NCI-H2107 (cell line): ENCODE measurements around the gene RBMS3.

ENCODE experiments used
- DNase-seq: peaks from one replicate; lab custom pipeline; 2025; lab: John Stamatoyannopoulos, UW

Gene RBMS3

DNA sequence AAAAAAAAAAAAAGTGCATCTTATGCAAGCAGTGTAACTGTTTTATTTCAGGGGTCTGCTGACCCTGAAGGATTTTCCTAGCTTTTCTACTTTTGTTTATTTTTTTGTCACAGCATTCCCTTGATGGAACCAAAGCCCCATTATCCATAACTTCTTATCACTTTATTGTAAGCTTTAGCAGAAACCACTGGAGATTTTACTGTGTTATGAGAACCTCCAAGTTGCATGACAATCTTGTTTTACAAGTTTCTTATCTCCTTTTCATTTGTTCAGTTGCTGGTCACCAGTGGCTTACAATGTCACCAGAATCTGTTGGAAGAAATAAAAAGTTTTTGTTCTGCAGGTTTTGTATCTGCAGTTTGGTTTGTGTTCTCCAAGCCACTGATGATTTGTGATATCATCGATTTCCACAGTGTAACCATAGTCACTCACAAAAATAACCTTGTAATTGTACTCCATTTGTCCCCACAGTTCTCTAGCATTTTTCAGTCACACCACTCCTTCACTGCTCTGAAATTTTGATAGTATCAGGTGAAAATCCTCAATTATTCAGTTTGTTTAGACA is 660.0 kb downstream of the RBMS3 start:
- no peak for DNase-seq

DNA sequence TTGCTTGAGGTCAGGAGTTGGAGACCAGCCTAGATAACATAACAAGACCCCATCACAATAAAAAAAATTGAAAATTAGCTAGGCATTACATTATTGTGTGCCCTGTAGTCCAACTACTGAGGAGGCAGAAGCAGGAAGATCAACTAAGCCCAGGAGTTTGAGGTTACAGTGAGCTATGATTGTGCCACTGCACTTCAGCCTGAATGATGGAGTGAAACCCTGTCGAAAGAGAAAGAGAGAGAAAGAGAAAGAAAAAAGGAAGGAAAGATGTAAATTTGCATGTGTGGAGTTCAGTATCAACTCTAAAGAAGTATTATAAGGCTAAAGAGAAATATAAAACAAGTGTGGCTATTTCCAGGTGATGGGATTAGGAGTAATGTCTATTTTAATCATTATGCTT is 661.4 kb downstream of the RBMS3 start:
- DNase-seq = no peak

DNA sequence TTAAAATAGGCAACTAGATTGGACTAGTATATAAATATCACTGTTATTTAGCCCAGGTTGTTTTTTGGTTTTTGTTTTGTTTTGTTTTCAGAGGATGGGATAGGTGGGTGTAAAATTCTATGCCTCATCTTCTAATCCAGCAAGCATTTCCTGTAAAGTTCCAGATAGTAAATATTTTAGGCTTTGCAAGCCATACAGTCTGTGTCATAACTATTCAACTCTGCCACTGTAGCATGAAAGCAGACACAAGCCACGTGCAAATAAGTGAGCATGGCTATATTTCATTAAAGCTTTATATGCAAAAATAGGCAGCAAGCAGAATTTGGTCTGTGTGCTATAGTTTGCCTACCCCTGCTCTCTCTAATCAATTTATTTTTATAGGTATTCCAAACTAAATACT is 668.3 kb downstream of the RBMS3 start:
- DNase-seq = no peak

DNA sequence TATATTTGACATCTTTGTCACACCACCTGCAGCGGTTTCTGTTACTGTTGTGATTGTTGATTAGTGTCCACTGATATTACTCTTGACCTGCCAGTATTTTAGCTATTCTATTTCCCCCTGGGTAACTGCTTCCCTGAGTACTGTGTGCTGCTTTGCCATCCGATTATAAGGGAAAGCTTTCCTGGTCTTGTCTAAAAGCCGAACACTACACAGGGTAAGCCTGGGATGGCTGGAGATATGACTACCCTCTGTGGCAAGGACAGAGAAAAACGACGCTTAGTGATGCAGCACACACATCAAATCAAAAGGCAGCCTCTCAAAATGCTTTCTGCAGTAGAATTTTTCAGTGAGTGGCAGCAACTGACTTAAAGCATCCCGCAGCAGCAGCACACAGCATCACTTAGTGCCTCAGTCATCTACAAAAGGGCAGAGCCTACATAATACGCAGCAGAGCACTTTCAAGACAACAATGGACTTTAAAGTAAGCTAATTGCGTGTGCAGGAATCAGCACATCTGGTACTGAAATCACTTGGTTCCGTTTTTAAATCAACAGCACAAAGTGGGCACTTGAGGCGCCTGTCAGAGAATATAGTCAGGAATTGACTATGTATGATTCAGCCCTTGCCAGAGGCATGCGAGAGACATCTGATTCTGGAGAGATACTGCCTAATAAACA is 669.2 kb downstream of the RBMS3 start:
- no peak for DNase-seq

DNA sequence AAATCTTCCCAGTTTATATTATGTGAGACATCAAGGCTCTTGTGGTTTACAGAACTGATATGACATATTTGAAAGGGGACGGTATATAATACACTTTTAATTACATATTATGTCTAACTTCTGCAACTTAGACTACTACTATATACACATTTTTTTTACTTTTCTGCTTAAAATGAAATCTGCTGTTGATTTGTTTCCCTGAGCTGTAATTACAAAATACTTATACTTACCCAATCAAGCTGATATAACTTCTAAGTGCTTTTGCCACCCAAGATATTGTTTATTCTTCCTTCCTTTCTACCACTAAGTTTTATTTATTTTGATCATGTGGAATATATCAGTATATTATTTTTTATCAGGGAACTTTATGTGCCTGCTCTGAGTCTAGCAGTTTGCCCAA is 671.6 kb downstream of the RBMS3 start:
- DNase-seq = no peak

DNA sequence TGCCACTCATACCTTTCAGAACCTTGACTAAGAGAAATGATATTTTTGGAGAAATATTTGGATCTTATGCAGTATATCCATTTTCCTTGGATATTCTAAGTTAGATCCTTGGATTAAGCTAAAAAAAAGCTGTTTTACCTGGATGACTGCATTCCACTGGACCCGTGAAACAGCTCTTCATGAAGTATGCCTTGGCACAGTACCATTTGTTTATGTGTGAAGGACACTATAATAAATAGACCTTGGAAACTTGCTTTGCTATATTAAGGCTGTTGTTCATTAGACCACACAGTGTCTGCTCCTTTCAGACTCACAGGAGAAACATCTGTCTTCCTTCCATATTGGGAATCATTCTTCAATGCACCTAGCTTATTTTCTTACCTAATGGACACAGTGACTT is 674.5 kb downstream of the RBMS3 start:
- no peak for DNase-seq

DNA sequence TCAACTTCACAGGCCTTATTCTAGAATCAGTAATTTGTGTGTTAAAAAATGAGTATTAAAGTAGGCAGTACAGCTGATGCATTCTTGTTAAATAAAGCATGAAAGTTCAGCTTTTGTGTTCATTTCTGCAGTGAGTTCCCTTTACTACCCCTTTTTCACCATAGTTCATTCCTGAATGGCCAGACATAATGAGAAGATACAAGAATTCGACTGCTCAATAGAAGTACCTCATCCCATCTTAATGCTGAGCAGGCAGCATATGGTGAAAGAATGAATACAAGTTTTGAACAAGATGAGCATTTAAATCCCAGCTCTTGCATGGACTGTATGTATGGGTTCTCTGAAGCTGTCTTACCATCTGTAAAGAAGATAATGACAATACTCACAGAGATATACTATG is 677.9 kb downstream of the RBMS3 start:
- DNase-seq = no peak

DNA sequence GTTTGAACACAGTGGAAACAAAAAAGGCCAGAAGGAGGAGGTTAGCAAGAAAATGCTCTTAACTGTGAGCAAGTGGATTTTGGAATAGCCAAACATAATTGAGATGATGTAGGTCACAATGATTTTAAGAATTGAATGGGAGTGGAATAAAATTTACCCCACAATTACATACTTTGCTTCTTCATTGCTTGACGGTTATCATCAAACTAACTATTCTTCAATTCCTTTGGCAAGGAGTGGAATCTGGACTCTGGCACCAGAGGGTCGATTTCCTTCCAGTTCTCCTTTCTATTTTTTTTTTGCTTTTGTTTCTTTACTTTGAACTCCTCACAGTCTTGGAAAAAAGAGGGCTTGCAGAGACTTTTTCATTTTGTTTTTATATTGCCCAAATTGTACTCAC is 691.0 kb downstream of the RBMS3 start:
- no peak for DNase-seq

DNA sequence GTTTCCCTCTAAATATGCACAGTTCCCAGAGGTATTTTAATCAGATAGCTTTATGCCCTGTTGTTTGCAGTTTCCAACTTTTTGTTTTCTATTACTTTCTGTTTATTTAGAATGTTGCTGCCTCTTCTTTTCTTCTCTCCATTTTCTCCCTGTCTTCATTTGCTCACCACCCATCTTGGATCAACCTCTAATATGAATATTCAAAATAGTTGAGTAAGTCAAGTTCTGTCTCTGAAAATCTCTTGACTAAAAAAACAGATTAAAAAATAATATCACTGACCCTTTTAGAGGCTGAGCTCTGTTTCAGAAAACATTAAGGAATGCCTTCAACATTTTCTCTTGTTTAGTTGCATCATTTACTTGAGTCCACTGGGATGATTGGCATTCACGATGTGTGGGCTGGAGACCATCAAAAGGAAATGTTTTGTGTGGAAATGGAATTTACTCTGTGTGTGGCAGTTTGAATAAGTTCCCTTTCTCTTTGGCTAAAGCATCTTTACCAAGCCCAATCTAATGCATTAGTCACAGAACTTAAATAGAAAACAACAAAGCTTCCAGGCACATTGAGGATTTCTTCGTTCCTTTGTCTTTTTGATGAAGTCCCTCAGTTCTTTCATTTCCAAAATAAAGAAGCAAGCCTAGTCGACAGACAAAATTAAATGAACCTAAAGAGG is 691.6 kb downstream of the RBMS3 start:
- DNase-seq = no peak

DNA sequence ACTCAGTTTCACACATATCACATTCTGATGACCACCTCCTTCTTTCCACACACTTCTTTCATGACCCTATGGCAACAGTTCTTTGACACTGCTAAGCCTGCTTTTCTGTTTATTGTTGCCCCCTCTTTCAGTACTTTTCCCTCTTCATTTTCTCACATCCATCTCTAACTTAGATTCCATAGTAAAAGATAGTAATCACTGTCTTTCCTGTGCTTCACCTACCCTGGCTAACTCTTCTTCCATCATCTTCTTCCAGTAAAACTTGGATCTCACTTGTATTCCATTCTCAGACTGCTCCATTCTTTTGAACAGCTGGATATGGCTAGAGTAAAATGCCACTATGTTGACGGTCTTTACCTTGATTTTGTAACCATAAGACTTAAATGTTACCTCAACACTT is 692.9 kb downstream of the RBMS3 start:
- DNase-seq = no peak

DNA sequence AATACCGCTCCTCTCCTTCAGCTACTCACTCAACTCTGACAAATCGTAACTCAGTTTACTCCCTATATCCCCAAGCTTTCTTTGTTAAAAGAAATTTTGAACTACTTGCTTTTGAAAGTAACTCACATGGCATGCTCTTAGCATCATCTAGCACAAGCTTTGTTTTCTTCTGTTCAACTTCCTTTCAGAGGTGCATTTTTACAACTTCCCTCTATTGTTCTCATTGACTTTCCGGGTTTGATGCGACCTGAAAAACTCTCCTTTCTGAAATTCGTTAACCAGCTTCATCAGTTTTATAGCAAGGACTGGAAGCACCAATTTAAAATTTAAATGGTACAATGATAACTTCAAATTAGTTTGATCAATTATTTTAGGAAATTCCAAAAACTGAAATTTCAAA is 696.0 kb downstream of the RBMS3 start:
- no peak for DNase-seq

DNA sequence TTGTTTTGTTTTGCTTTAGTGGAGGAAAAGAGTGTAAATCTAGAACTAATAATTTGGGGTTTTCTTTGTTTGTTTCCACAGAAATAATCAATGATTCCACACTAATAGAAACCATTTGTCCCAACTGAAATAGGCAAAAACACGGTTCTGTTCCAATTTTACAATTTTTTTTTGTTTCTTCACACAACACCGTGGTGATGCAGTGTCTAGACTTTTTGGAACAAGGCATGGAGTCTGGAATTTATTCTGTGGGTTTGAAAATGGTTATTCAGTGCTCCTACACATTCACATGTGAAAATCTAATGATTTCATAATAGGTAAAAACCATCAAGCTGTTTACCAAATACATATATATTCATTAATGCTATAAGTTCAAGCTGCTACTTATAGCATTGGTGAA is 696.5 kb downstream of the RBMS3 start:
- DNase-seq = no peak

DNA sequence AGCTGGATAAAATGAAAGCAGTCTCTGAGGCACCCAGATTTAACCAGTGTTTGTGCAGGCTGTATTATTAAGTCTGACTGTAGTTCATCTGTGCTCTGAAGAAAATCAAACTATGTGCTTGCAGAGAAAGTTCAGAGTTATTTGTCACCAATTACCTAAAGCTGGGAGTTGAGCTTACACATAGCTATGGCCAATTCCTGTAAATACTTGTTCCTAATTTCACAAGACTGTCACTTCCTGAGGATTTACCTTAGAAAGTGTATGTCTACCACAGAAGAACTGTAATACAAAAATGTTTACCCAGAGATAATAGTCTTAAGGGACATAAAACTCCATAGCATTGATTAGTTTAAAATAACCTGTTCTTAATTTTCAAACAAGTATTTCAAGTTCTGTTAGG is 697.2 kb downstream of the RBMS3 start:
- DNase-seq = no peak

DNA sequence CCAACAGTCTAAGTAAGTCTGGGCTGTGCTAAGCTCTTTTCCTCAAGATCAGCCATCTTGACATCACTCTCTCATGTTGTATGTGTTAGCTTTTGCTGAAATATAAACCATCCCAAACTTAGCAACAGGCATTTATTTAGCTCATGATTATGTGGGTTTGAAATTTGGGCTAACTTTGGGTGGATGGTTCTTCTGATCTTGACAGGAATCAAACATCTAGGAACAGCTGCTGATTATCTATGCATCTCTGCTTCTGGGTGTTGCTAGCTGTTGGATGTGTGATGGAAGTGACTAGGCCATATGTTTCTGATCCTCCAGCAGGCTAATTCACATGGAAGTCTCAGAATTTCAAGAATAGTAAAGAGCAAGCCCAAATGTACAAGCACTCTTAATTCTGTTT is 710.3 kb downstream of the RBMS3 start:
- no peak for DNase-seq

DNA sequence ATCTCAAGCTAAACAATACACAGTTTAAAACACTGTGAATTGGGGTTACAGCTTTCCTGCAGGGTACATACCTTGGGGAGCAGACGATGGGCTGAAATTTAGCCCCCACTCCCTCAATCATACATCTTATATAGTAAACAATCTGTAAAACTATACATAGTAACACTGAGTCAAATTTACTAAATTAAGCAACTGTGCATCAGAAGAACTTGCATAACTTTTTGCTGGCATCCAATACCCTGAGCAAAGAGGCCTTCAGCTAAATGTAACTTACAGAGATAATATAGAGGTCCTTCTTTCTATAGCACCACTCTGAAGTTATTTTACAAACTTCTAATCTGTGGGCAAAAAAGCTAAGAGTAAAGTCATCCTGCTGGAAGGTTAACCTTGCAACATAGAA is 721.9 kb downstream of the RBMS3 start:
- DNase-seq = no peak

DNA sequence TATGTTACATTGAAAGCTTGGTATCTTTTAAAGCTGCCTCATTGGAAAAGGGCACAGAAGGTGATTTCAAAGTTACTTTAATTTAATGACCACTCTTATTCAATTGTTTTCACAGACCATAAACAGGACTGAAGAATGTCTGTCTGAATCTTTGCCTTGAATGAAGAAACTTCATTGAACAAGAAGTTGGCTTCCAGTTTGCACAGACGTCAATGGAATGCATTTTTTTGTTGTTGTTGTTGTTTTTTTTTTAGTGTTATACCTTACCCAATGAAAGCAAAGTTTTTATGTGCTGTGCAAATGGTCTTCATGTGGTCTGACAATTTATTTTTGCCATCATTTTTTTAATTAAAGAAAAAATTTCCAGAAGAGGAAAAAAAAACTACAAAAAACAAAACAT is 722.9 kb downstream of the RBMS3 start:
- DNase-seq = no peak

DNA sequence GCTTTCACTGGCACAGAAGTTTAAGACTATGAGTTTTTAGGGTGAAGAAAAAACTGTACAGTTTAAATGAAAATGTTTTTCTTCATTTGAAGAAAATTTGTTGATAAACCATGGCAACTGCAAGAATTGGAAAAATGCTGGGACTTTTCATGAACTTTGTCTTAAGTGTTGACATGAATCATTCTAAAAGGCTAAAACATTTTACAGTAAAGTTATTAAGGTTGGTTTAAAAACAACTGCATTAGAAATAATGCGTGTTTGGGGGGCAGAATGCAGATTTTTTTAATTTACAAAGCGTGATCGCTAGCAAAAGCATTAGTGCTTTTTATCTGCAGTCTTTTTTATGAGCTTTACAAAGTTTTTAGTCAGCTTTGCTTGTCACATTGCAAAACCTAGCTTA is 723.6 kb downstream of the RBMS3 start:
- no peak for DNase-seq

DNA sequence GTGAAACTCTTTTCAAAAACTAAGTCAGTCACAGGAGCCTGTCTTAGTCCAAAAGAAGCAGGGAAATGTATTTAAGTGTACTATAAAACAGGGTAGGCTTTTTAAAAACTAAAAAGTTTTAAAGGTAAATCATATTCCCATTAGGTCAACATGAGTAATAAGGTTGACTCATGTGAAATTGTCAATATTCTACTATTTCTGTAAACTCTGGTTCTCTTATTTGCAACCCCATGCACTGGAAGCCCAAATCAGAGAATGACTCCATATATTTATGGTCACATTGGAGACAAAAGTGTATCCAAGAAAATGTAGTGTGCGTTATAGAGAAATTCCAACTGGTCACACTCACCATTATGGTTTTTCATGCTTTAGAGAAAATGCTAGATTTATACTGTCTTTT is 725.2 kb downstream of the RBMS3 start:
- no peak for DNase-seq

DNA sequence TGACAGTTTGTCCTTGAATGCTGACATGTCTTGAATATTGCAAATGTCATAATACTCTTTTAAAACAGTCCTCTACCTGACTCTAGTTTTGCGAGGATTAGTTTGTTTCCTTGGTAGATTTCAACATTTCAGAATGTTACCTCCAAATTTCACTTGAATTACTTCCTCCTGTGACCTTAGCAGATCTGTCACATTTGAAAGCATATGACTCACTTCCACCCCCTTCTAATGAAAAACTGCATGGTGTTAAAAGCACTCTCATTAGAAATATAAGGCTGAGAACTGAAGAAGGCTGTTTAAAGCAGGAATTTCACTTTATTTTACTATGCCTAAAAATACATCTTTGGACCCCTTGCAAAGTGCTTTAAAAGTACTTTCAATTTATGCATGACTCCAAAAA is 726.8 kb downstream of the RBMS3 start:
- DNase-seq = no peak

DNA sequence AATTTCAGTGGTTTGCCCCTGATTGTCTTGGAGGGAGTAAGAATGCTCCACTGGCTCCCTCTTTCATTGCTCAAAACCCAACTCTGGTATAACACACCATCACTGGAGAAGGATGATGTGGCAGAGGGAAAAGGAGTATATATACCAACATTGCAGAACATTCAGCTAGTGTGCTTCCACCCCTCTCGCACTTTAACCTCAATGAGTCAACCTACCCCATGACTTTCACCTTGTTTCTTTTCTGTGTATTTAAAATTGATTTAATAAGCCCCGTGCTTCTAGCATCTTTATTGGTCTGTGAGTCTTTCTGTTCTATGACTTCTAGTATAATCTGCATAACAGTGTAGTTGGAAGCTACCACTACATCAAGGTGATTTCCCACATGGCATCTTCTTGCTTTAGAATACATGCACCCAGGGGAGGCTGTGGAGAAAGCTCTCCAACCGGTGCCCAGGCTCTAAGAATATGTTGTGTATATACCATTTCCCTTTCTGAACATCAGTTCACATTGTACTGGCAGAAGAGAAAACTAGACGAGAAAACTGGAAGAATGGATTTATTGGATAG is 730.4 kb downstream of the RBMS3 start:
- no peak for DNase-seq

DNA sequence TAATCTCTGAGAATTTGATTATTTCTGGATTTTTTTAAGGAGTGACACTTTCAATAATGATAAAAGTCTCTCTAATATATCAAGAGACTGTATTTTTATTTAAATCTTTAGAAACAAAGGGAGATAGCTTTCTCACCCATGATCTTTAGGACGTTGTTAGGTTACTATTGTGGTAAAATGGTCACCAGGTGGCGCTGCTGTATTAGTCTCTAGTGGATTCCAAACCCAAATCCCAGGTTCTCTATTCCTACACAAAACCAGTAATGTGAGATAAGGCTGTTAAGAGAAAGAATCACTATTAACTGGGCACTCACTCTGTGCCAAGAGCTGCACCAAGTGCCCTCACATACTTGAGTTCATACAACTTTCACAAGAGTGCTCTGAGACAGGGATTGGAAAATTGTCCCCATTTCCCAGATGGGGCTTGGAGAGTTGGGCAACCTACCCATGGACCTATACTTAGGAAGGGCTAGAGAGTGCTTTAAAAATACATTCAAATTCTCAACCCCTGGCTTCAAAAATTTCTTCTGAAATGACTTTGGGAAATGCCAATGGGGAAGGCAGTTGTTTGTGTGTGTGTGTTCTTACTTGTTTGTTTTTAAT is 732.2 kb downstream of the RBMS3 start:
- DNase-seq = no peak

DNA sequence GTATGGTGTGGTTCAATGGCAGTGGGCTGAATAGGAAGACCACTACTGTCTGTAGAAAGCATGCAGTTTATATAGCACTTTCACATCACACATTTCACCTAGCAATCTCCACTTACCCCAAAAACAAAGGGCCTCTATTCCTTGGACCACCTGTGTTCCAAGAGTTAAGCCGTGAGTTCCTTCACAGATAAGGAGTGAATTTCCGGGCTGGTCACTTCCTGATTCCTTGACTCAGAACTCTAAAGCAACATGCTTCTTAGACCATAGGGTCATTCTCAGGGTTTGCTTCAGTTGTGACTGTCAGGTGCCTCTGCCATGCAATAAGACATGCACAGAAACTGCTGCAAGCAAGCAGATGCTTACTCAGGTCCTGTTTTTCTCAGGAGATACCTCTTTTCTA is 737.0 kb downstream of the RBMS3 start:
- DNase-seq = no peak

DNA sequence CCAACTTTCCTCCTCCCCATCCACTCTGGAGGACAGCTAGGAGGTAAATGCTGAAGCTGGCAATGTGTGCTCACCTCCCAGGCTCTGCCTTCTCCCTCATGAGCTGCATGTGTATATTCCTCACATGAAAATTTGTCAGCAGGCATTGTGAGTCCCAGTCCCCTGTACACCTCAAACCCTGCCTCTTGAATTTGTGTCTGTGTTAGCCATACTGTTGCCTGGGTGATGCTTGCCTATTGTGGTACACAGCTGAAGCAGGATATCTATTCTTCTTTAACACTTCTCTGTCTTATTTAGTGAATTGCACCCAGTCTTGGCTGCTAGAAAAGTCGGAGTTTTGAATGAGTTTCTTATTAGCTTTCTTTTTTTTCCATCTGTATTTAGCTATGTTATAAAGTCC is 739.5 kb downstream of the RBMS3 start:
- no peak for DNase-seq
